22Rv1 (cell line): ENCODE measurements around the gene GRB7.

ENCODE experiments used
- CTCF ChIP-seq: fragments of 450-650 bp; IDR thresholded peaks from 2 replicates; pipeline ENCODE4 v1.5.1; 2017; ENCODE audit warnings: mild to moderate bottlenecking
- ZFX ChIP-seq: fragments of 450-650 bp; IDR thresholded peaks from 2 replicates; pipeline ENCODE4 v1.6.1; 2017; ENCODE audit warnings: antibody characterized with exemption, borderline replicate concordance

GRCh38 chr17:39706383-39706782 is 31.4 kb upstream of the GRB7 start:
- no peak for TF ChIP-seq ZFX
- TF ChIP-seq CTCF = no peak
